ENCODE measurements around the gene KANSL1L. TPM values are rescaled to one million over a fixed set of nuclear protein-coding genes. Genes with fewer than 3 reads are reported as not detected.

KANSL1L gene
- total and polyA plus RNA-seq, 9 of the 15 experiments (the other 6 are each of a cell fraction or from before 2014, with no cell fraction given), result 1.3 to 6.7 (median 2.4) TPM

DNA sequence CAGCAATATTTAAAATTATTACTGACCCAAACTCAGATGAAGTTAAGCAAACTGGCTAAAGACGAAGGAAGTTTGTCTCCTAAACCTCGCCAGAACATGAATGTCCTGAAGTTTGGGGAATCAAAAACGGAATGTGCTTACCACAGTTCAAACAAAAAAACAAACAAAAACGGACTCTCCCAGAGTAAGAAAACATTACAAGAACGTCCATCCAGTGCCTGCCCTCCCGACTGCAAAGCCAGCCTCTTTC, 1.1 kb downstream of the KANSL1L start (continued):
- TF ChIP-seq, protein P1, sequence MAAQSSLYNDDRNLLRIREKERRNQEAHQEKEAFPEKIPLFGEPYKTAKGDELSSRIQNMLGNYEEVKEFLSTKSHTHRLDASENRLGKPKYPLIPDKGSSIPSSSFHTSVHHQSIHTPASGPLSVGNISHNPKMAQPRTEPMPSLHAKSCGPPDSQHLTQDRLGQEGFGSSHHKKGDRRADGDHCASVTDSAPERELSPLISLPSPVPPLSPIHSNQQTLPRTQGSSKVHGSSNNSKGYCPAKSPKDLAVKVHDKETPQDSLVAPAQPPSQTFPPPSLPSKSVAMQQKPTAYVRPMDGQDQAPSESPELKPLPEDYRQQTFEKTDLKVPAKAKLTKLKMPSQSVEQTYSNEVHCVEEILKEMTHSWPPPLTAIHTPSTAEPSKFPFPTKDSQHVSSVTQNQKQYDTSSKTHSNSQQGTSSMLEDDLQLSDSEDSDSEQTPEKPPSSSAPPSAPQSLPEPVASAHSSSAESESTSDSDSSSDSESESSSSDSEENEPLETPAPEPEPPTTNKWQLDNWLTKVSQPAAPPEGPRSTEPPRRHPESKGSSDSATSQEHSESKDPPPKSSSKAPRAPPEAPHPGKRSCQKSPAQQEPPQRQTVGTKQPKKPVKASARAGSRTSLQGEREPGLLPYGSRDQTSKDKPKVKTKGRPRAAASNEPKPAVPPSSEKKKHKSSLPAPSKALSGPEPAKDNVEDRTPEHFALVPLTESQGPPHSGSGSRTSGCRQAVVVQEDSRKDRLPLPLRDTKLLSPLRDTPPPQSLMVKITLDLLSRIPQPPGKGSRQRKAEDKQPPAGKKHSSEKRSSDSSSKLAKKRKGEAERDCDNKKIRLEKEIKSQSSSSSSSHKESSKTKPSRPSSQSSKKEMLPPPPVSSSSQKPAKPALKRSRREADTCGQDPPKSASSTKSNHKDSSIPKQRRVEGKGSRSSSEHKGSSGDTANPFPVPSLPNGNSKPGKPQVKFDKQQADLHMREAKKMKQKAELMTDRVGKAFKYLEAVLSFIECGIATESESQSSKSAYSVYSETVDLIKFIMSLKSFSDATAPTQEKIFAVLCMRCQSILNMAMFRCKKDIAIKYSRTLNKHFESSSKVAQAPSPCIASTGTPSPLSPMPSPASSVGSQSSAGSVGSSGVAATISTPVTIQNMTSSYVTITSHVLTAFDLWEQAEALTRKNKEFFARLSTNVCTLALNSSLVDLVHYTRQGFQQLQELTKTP (IDR thresholded peaks at IDR 0.05; ENCODE audit: low read depth in 1 of 2, partially characterized antibody in 2 of 2), result peak in 1 of 2 experiments; percentile 43
- no peak for TF ChIP-seq NCOA6 (IDR thresholded peaks at IDR 0.05)
- TF ChIP-seq ZNF24 (IDR thresholded peaks at IDR 0.05), result no peak
- TF ChIP-seq, protein P2, sequence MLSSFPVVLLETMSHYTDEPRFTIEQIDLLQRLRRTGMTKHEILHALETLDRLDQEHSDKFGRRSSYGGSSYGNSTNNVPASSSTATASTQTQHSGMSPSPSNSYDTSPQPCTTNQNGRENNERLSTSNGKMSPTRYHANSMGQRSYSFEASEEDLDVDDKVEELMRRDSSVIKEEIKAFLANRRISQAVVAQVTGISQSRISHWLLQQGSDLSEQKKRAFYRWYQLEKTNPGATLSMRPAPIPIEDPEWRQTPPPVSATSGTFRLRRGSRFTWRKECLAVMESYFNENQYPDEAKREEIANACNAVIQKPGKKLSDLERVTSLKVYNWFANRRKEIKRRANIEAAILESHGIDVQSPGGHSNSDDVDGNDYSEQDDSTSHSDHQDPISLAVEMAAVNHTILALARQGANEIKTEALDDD (IDR thresholded peaks at IDR 0.05), result 0 out of 2 replicates have a peak, but pooled peaks have one; percentile 30
- no peak for TF ChIP-seq ZKSCAN8 (CRISPR knock-in tag; IDR thresholded peaks at IDR 0.05)
- TF ChIP-seq ZNF224 (CRISPR knock-in tag; IDR thresholded peaks at IDR 0.05), result no peak
- no peak for TF ChIP-seq CCAR2 (IDR thresholded peaks at IDR 0.05; ENCODE audit: low read depth, low read length)

Data from K562 (cell line).